Vagina (tissue), 2 donors: ENCODE results near the gene ABR. TPM values are rescaled to one million over a fixed set of nuclear protein-coding genes. Genes with fewer than 3 reads are reported as not detected.
"Not testable (repeated sequence)": the region's sequence is repeated elsewhere in the genome, so short reads cannot be mapped to it uniquely, and the experiment has no call there.

ENCODE experiments used
- DNase-seq, 2 donors: peaks; one replicate each; pipeline ENCODE4 v3.0.0-alpha.2; 2017; ENCODE audit errors: extremely low spot score in 2 of 2
- H3K27ac ChIP-seq: fragments of 200-600 bp; sonication (generic); one replicate; pipeline ENCODE4 v1.5.1; 2019
- H3K27me3 ChIP-seq: fragments of 200-600 bp; sonication (generic); one replicate; pipeline ENCODE4 v1.5.1; 2019
- H3K36me3 ChIP-seq, 2 donors: fragments of 200-600 bp; sonication (generic); one replicate each; pipeline ENCODE4 v1.5.1; 2017 to 2019
- H3K4me1 ChIP-seq: fragments of 200-600 bp; sonication (generic); one replicate; pipeline ENCODE4 v1.5.1; 2019
- H3K4me3 ChIP-seq, 2 donors: fragments of 200-600 bp; sonication (generic); 1 replicate in 1 of 2; 2 replicates in 1 of 2; pipeline ENCODE4 v1.5.1; 2016 to 2019
- H3K9me3 ChIP-seq: fragments of 200-600 bp; sonication (generic); one replicate; pipeline ENCODE4 v1.5.1; 2019
- POLR2A ChIP-seq, 2 donors: fragments of 450-650 bp; IDR thresholded peaks; one replicate each; pipeline ENCODE4 v1.6.1; 2017; ENCODE audit warnings: antibody characterized with exemption in 2 of 2, mild to moderate bottlenecking in 2 of 2, moderate library complexity in 2 of 2
- POLR2AphosphoS5 ChIP-seq, 2 donors: sonication (generic); formaldehyde crosslinking; IDR thresholded peaks; one replicate each; pipeline ENCODE4 v1.9.0; 2017; ENCODE audit warnings: antibody characterized with exemption in 2 of 2, mild to moderate bottlenecking in 2 of 2, low read depth in 1 of 2; ENCODE audit not compliant: insufficient read depth in 1 of 2
- intact Hi-C: fragments of 100-400 bp; cut with DNase I; formaldehyde crosslinking; loops from one replicate; pipeline ENCODE4 v1.15.1; 2023
- total RNA-seq: library from RNA; depleted of rRNA; stranded (reverse); fragments of >200 nt; gene quantifications from one replicate; pipeline ENCODE4 v1.2.3, GENCODE V29; 2016
- TF ChIP-seq, protein P1 (sequence below), 3 experiments: fragments of 450-650 bp in 2 of 3; fragments of 200-600 bp in 1 of 3; sonication (generic) in 1 of 3; IDR thresholded peaks; one replicate each; pipeline ENCODE4 v1.5.1; 2017 to 2019; ENCODE audit warnings: antibody characterized with exemption in 3 of 3, mild to moderate bottlenecking in 2 of 3, moderate library complexity in 2 of 3

ABR gene
- total RNA-seq, 1 donor from 2014 or later: 90.8 TPM

DNA sequence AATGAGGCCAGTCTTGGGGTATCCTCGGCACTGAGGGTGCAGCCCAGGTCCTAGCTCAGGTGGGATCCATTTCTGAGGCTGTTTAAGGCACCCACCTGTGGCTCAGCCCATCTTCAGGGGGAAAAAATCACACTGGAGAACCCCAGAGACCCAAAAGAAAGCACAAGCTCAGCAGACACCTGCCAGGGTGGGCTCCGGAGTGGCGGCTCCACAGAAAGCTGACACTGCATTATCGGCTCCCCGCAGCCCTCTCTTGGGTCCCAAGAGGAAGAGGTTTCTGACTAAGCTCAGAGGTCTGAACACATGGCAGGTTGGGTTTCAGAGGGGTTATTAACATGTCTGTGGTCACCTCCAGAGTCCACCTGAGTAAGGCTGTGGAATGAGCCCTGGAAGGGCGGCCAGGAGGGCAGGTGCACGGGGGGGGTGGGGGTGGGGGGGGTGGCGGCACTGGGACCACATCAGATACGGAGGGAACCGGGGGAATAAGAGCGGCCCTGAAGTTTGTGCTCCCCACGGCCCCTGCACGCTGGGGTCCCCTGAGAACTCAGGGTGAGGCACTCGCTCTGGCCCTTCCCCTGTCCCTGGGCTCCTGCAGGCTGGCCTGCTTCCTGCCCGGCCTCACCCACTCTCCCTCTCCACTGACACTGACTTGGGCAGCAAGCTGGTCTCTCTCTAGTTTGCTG is 103.3 kb downstream of the ABR start:
- TF ChIP-seq, protein P1, sequence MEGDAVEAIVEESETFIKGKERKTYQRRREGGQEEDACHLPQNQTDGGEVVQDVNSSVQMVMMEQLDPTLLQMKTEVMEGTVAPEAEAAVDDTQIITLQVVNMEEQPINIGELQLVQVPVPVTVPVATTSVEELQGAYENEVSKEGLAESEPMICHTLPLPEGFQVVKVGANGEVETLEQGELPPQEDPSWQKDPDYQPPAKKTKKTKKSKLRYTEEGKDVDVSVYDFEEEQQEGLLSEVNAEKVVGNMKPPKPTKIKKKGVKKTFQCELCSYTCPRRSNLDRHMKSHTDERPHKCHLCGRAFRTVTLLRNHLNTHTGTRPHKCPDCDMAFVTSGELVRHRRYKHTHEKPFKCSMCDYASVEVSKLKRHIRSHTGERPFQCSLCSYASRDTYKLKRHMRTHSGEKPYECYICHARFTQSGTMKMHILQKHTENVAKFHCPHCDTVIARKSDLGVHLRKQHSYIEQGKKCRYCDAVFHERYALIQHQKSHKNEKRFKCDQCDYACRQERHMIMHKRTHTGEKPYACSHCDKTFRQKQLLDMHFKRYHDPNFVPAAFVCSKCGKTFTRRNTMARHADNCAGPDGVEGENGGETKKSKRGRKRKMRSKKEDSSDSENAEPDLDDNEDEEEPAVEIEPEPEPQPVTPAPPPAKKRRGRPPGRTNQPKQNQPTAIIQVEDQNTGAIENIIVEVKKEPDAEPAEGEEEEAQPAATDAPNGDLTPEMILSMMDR (IDR thresholded peaks at IDR 0.05): no peak
- TF ChIP-seq POLR2AphosphoS5 (IDR thresholded peaks at IDR 0.05; ENCODE audit: insufficient read depth in 1 of 2, low read depth in 1 of 2): no peak
- TF ChIP-seq POLR2A (IDR thresholded peaks at IDR 0.05): no peak
- H3K4me3 ChIP-seq: no peak overlapping the region

DNA sequence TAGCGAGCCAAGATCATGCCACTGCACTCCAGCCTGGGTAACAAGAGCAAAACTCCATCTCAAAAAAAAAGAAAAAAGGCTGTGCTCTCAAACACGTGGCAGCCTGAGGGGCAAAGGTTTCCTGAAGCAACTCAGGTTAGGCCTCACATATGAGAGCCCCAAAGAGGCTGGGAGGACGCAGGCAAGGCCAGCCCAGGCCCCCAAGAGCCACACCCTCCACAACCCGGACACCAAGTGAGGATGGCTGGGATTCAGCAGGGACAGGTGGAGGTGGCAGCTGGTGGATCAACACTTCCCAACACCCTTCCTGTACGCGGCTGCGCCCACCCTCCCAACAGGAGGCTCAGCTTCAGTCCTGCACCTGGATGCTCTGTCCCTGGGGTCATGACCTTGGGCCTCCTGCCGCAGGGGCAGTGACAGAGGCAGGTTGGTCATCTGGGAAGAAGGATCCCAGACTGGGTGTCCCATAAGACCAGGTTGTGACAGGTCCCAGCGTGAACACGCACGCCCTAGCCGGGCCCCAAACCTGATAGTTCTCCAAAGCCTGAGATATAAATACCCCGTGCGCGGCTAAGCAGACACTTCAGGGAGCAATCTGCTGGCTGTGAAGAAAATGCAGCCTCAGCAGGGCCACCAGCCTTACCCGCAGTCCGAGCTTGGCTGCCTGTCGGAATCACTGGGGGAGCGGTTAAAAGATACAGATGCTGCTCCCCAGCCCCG is 104.7 kb downstream of the ABR start:
- H3K4me1 ChIP-seq: peaks cover 3% of the 10 kb centered on the region
- no peak for DNase-seq
- peaks cover 0 to 41% of the 10 kb centered on the region in 2 donors for H3K36me3 ChIP-seq
- TF ChIP-seq, protein P1 (IDR thresholded peaks at IDR 0.05): no peak
- TF ChIP-seq POLR2A (IDR thresholded peaks at IDR 0.05): no peak
- no peak for TF ChIP-seq POLR2AphosphoS5 (IDR thresholded peaks at IDR 0.05; ENCODE audit: insufficient read depth in 1 of 2, low read depth in 1 of 2)
- no peaks in the 10 kb centered on the region for H3K27me3 ChIP-seq
- H3K27ac ChIP-seq: no peak overlapping the region
- no peaks in the 10 kb centered on the region for H3K9me3 ChIP-seq
- intact Hi-C loops: no loop called here
- H3K4me3 ChIP-seq: no peak overlapping the region

More for the DNA sequence above, 103.3 kb downstream of the ABR start:
- Histone ChIP-seq H3K27ac (no peak overlapping the region), H3K27me3 (no peaks in the 10 kb centered on the region), H3K36me3 (peaks cover 0 to 37% of the 10 kb centered on the region in 2 donors), H3K4me1 (peaks cover 17% of the 10 kb centered on the region), H3K9me3 (no peaks in the 10 kb centered on the region)
- DNase-seq: no peak
- intact Hi-C loops: no loop called here

DNA sequence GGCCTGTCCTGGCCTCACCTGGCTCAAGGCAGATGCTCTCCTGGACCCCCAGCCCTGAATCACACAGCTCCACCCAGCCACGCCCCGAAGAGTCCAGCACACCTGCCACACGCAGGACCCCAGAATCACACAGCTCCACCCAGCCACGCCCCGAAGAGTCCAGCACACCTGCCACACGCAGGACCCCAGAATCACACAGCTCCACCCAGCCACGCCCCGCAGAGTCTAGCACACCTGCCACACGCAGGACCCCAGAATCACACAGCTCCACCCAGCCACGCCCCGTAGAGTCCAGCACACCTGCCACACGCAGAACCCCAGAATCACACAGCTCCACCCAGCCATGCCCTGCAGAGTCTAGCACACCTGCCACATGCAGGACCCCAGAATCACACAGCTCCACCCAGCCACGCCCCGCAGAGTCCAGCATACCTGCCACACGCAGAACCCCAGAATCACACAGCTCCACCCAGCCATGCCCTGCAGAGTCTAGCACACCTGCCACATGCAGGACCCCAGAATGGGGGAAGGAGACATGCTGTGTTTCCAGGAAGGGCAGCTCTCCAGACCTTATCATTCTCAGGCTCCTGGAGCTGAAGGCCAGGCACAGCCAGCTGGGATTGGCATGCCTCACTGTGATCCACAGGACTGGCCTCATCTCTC is 105.7 kb downstream of the ABR start:
- H3K4me1 ChIP-seq, H3K4me3 ChIP-seq, intact Hi-C loops, DNase-seq, H3K9me3 ChIP-seq, H3K27me3 ChIP-seq, H3K27ac ChIP-seq: not testable (repeated sequence)
- H3K36me3 ChIP-seq: peaks cover 0 to 48% of the 10 kb centered on the region in 2 donors

DNA sequence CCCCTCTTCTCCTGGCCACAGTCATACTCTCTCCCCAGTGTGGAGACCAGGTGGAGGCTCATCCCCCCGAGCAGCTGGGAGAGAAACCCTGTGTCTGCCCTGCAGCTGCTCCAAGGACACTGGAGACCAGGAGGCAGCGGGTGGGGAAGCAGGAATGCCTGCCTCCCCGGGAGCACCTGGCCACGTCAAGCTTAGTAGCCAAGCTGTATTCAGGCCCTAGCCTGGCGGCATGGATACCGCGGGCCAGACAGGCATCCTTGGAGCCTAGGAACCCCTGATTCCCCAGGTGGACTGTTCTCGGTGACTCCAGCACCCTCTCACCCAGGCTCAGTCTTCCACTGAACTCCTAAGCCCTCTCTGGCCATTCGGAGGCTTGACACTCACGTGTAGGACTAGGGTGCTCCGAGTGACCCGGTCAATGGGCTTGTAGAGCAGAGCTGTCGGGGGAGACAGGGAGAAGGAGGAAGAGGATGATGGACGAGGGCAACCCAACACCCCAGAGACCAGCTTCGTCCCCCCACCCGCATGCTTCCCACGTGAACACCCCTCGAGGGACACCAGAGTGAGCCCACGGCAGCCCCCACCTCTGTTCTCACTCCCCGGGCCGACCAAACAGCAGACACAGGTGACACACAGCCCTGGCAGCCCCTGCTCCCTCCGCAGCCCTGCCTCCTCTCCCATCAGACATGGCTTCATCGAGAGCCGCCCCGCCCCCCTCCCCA is 106.4 kb downstream of the ABR start:
- TF ChIP-seq POLR2A (IDR thresholded peaks at IDR 0.05): no peak
- no peak for DNase-seq
- no peak overlapping the region for H3K4me3 ChIP-seq
- H3K27ac ChIP-seq: no peak overlapping the region
- no peaks in the 10 kb centered on the region for H3K27me3 ChIP-seq
- no peaks in the 10 kb centered on the region for H3K4me1 ChIP-seq
- H3K36me3 ChIP-seq: peaks cover 0 to 54% of the 10 kb centered on the region in 2 donors
- H3K9me3 ChIP-seq: no peaks in the 10 kb centered on the region
- intact Hi-C loops: no loop called here

DNA sequence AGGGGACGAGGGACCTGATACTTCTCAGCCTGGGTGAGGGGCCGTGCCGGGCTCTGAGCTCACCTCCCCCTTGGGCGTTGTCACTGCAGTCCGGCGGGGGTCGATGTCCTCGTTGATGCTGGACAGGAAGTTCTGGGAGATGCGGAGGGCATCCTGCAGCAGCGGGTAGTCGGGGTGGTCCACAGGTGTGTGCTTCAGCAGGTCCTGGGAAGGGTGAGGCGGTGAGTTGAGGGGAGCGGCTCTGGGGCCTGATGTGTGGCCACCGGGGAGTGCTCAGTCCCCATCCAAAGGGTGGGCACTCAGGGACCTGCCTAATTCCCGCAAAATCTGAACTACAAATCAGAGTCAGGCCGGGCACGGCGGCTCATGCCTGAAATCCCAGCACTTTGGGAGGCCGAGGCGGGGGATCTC is 107.2 kb downstream of the ABR start:
- H3K27ac ChIP-seq: no peak overlapping the region
- TF ChIP-seq, protein P1 (IDR thresholded peaks at IDR 0.05): no peak
- no peak for TF ChIP-seq POLR2A (IDR thresholded peaks at IDR 0.05)
- TF ChIP-seq POLR2AphosphoS5 (IDR thresholded peaks at IDR 0.05; ENCODE audit: insufficient read depth in 1 of 2, low read depth in 1 of 2): no peak
- intact Hi-C loops: no loop called here
- H3K4me3 ChIP-seq: no peak overlapping the region
- no peaks in the 10 kb centered on the region for H3K27me3 ChIP-seq
- DNase-seq: no peak
- H3K36me3 ChIP-seq: peaks cover 0 to 59% of the 10 kb centered on the region in 2 donors
- H3K9me3 ChIP-seq: no peaks in the 10 kb centered on the region
- no peaks in the 10 kb centered on the region for H3K4me1 ChIP-seq
